ENCODE data around the gene PTPRE.

The PTPRE gene

DNA sequence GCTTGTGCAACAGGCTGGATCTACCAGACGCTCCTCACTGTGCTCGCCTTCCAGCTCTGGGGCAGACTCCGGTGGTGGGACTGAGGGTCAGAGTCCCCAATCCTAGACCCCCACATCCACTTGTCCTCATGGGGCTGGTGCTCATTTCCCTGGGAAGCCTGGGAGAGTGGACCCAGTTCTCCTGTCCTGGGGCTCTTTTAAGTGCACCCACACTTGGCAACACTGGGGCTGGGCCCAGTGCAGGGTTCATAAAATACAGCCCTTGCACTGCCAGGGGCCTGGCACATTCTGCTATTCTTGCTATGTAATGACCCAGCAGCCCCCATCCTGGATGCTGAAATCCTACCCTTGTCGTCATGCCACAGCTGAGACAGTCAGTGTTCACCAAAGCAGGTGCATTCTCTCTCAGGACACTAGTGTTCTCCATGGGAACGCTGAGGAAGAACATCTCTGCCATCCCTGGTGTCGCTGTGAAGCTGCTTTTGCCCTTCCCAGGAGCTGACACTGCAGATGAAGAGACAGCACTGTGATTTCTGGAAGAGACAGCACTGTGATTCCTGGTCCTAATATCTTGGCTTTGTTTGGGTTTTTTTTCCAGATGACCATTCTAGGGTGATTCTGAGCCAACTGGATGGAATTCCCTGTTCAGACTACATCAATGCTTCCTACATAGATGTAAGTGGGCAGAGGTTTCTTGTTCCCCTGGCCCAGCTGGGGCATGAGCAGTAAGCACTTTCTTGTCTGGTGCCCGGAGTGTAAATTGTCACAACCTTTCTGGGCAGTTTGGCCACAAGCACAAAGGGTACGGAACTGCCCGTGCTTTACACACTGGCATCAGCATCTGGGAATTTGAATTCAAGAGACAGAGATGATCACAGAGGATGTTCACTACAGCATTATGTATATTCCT lies 153.7 kb downstream of the PTPRE start:
- Histone ChIP-seq H3K9ac (ENCODE audit: low read depth, low read length) (no peak overlapping the region), H3K27me3 (ENCODE audit: control insufficient read depth, insufficient read depth, low read length) (no peaks in the 10 kb centered on the region), H3K27ac (ENCODE audit: low read depth, low read length) (no peak overlapping the region), H3K4me1 (ENCODE audit: control insufficient read depth, insufficient read depth, low read length) (peaks cover 20% of the 10 kb centered on the region), H3K4me3 (ENCODE audit: low read depth, low read length) (no peak overlapping the region), H3K36me3 (ENCODE audit: control insufficient read depth, insufficient read depth, low read length) (no peaks in the 10 kb centered on the region), H3K9me3 (ENCODE audit: control insufficient read depth, insufficient read depth, low read length) (no peaks in the 10 kb centered on the region)

GRCh38 chr10:128061306-128062300 lies 154.7 kb downstream of the PTPRE start:
- H3K36me3 ChIP-seq (ENCODE audit: control insufficient read depth, insufficient read depth, low read length), result no peaks in the 10 kb centered on the region
- no peak overlapping the region for H3K27ac ChIP-seq (ENCODE audit: low read depth, low read length)
- no peak overlapping the region for H3K4me3 ChIP-seq (ENCODE audit: low read depth, low read length)
- H3K9me3 ChIP-seq (ENCODE audit: control insufficient read depth, insufficient read depth, low read length), result no peaks in the 10 kb centered on the region
- H3K27me3 ChIP-seq (ENCODE audit: control insufficient read depth, insufficient read depth, low read length), result no peaks in the 10 kb centered on the region
- H3K4me1 ChIP-seq (ENCODE audit: control insufficient read depth, insufficient read depth, low read length), result peaks cover 20% of the 10 kb centered on the region
- no peak overlapping the region for H3K9ac ChIP-seq (ENCODE audit: low read depth, low read length)

- Histone ChIP-seq H3K4me3 (ENCODE audit: low read depth, low read length) (no peak overlapping the region), H3K4me1 (ENCODE audit: control insufficient read depth, insufficient read depth, low read length) (peaks cover 20% of the 10 kb centered on the region), H3K27ac (ENCODE audit: low read depth, low read length) (no peak overlapping the region), H3K36me3 (ENCODE audit: control insufficient read depth, insufficient read depth, low read length) (no peaks in the 10 kb centered on the region), H3K27me3 (ENCODE audit: control insufficient read depth, insufficient read depth, low read length) (no peaks in the 10 kb centered on the region), H3K9me3 (ENCODE audit: control insufficient read depth, insufficient read depth, low read length) (no peaks in the 10 kb centered on the region), H3K9ac (ENCODE audit: low read depth, low read length) (no peak overlapping the region; the same call in 1 of the 2 replicates)
Measured at GRCh38 chr10:128062331-128062880, 155.5 kb downstream of the PTPRE start.

GRCh38 chr10:128062881-128063563 lies 156.1 kb downstream of the PTPRE start:
- H3K4me1 ChIP-seq (ENCODE audit: control insufficient read depth, insufficient read depth, low read length), result peaks cover 20% of the 10 kb centered on the region
- H3K27ac ChIP-seq (ENCODE audit: low read depth, low read length), result no peak overlapping the region
- no peaks in the 10 kb centered on the region for H3K36me3 ChIP-seq (ENCODE audit: control insufficient read depth, insufficient read depth, low read length)
- H3K9me3 ChIP-seq (ENCODE audit: control insufficient read depth, insufficient read depth, low read length), result no peaks in the 10 kb centered on the region
- no peak overlapping the region for H3K4me3 ChIP-seq (ENCODE audit: low read depth, low read length)
- H3K27me3 ChIP-seq (ENCODE audit: control insufficient read depth, insufficient read depth, low read length), result no peaks in the 10 kb centered on the region
- H3K9ac ChIP-seq (ENCODE audit: low read depth, low read length), result no peak overlapping the region

- H3K9ac ChIP-seq (ENCODE audit: low read depth, low read length), result no peak overlapping the region
- H3K4me1 ChIP-seq (ENCODE audit: control insufficient read depth, insufficient read depth, low read length), result peaks cover 20% of the 10 kb centered on the region
Measured at GRCh38 chr10:128063736-128064107, 156.8 kb downstream of the PTPRE start.

GRCh38 chr10:128064108-128064969 lies 157.4 kb downstream of the PTPRE start:
- H3K9ac ChIP-seq (ENCODE audit: low read depth, low read length), result no peak overlapping the region
- H3K4me1 ChIP-seq (ENCODE audit: control insufficient read depth, insufficient read depth, low read length), result peaks cover 20% of the 10 kb centered on the region
- H3K36me3 ChIP-seq (ENCODE audit: control insufficient read depth, insufficient read depth, low read length), result no peaks in the 10 kb centered on the region
- H3K27ac ChIP-seq (ENCODE audit: low read depth, low read length), result no peak overlapping the region
- no peaks in the 10 kb centered on the region for H3K27me3 ChIP-seq (ENCODE audit: control insufficient read depth, insufficient read depth, low read length)
- H3K4me3 ChIP-seq (ENCODE audit: low read depth, low read length), result no peak overlapping the region
- H3K9me3 ChIP-seq (ENCODE audit: control insufficient read depth, insufficient read depth, low read length), result no peaks in the 10 kb centered on the region

More at GRCh38 chr10:128063736-128064107, 156.8 kb downstream of the PTPRE start:
- no peak overlapping the region for H3K4me3 ChIP-seq (ENCODE audit: low read depth, low read length)
- no peaks in the 10 kb centered on the region for H3K36me3 ChIP-seq (ENCODE audit: control insufficient read depth, insufficient read depth, low read length)
- no peaks in the 10 kb centered on the region for H3K27me3 ChIP-seq (ENCODE audit: control insufficient read depth, insufficient read depth, low read length)
- no peaks in the 10 kb centered on the region for H3K9me3 ChIP-seq (ENCODE audit: control insufficient read depth, insufficient read depth, low read length)
- H3K27ac ChIP-seq (ENCODE audit: low read depth, low read length), result no peak overlapping the region

DNA sequence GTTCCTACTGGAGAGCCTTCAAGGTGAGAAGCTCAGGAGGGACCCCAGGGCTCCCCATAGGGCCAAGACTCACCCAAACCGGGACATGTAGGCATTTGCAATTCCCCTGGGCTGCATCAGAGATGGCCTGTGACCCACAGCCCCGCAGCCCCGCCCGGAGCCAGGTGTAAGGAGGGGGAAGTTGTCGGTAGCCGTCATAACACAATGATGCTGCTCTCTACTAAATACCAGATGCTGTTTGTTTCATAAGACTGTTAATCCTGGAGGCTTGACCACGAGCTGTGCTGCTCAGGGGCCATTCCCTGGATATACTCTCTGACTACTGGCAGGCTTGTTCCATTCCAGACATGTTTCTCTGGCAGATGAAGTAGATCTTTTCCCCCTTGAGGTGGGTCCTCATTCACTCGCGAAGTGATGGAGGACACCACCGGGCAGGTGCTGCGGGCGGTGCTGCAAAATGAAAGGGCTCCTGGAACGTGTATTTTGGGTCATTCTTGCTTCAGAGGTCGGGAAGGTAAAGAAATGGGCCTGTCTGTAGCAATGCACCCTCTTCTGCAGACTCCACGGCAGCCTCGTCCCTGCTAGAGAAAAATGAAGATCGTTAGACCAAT lies 158.2 kb downstream of the PTPRE start:
- Histone ChIP-seq H3K27me3 (ENCODE audit: control insufficient read depth, insufficient read depth, low read length) (no peaks in the 10 kb centered on the region), H3K36me3 (ENCODE audit: control insufficient read depth, insufficient read depth, low read length) (no peaks in the 10 kb centered on the region), H3K9ac (ENCODE audit: low read depth, low read length) (no peak overlapping the region), H3K27ac (ENCODE audit: low read depth, low read length) (no peak overlapping the region), H3K9me3 (ENCODE audit: control insufficient read depth, insufficient read depth, low read length) (no peaks in the 10 kb centered on the region), H3K4me3 (ENCODE audit: low read depth, low read length) (no peak overlapping the region), H3K4me1 (ENCODE audit: control insufficient read depth, insufficient read depth, low read length) (peaks cover 20% of the 10 kb centered on the region)

DNA sequence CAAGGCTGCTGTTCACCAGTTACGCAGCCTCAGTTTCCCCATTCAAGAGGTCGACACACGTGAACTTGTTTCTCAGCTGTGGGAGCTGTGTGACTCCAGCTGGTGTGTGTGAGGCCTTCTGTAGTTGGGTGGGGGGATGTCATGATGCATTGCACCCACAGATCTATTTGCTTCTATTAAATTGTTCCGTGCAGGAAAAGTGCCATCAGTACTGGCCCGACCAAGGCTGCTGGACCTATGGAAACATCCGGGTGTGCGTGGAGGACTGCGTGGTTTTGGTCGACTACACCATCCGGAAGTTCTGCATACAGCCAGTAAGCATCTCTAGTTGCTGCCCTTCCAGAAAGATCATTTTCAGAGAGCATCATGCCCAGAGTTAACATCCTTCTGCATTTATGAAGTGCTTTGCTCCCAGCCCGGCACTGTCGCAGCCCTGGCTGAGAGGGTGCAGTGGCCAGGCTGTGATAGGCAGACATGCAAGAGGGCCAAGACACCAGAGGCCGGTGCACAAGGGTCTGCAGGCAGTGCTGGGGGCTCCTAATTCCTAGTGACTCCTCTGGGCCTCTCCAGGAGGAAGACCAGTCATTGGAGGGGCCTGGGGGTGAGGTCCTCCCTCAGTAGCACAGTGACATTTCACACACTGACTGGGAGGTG lies 159.1 kb downstream of the PTPRE start:
- Histone ChIP-seq H3K9me3 (ENCODE audit: control insufficient read depth, insufficient read depth, low read length) (no peaks in the 10 kb centered on the region), H3K4me3 (ENCODE audit: low read depth, low read length) (no peak overlapping the region), H3K27me3 (ENCODE audit: control insufficient read depth, insufficient read depth, low read length) (no peaks in the 10 kb centered on the region), H3K36me3 (ENCODE audit: control insufficient read depth, insufficient read depth, low read length) (no peaks in the 10 kb centered on the region), H3K27ac (ENCODE audit: low read depth, low read length) (no peak overlapping the region), H3K4me1 (ENCODE audit: control insufficient read depth, insufficient read depth, low read length) (peaks cover 20% of the 10 kb centered on the region), H3K9ac (ENCODE audit: low read depth, low read length) (no peak overlapping the region)

GRCh38 chr10:128066870-128067382 lies 160.0 kb downstream of the PTPRE start:
- H3K36me3 ChIP-seq (ENCODE audit: control insufficient read depth, insufficient read depth, low read length), result no peaks in the 10 kb centered on the region
- H3K4me1 ChIP-seq (ENCODE audit: control insufficient read depth, insufficient read depth, low read length), result peaks cover 20% of the 10 kb centered on the region
- no peaks in the 10 kb centered on the region for H3K27me3 ChIP-seq (ENCODE audit: control insufficient read depth, insufficient read depth, low read length)
- no peak overlapping the region for H3K4me3 ChIP-seq (ENCODE audit: low read depth, low read length)
- H3K27ac ChIP-seq (ENCODE audit: low read depth, low read length), result no peak overlapping the region
- no peaks in the 10 kb centered on the region for H3K9me3 ChIP-seq (ENCODE audit: control insufficient read depth, insufficient read depth, low read length)
- no peak overlapping the region for H3K9ac ChIP-seq (ENCODE audit: low read depth, low read length)
